Measurements from ENCODE around the gene NCKAP5L. TPM values are rescaled to one million over a fixed set of nuclear protein-coding genes. Genes with fewer than 3 reads are reported as not detected.
"Not testable (repeated sequence)": the region's sequence is repeated elsewhere in the genome, so short reads cannot be mapped to it uniquely, and the experiment has no call there.

The NCKAP5L gene
- total RNA-seq, 1 experiment from 2014 or later: 20.9 TPM

- Histone ChIP-seq H2AFZ (no peak overlapping the region), H4K20me1 (ENCODE audit: insufficient read depth) (no peaks in the 10 kb centered on the region), H3K4me1 (replicated peaks; ENCODE audit: insufficient read depth) (peaks cover 16% of the 10 kb centered on the region), H3K9me3 (ENCODE audit: insufficient read depth, low read depth) (no peaks in the 10 kb centered on the region), H3K27me3 (ENCODE audit: insufficient read depth, low read depth) (no peaks in the 10 kb centered on the region), H3K4me3 (no peak overlapping the region), H3K36me3 (ENCODE audit: low read depth) (no peaks in the 10 kb centered on the region), H3K9me2 (ENCODE audit: insufficient read depth) (no peaks in the 10 kb centered on the region), H3K4me2 (no peak overlapping the region), H3F3A (ENCODE audit: insufficient read depth, low read depth) (peaks cover 10% of the 10 kb centered on the region; the same call in 1 of the 2 replicates), H3K79me2 (ENCODE audit: low read depth) (no peaks in the 10 kb centered on the region), H3K27ac (no peak overlapping the region)
- no peak for DNase-seq
- intact Hi-C loops (cut with micrococcal nuclease; ENCODE audit: unreplicated experiment): no loop called here
- BruUV-seq (replicated peaks): no TSS peak
- POLR2A ChIA-PET (ENCODE audit: unreplicated experiment): no interaction called here
- CTCF ChIA-PET: no interaction called here
- no peak for TF ChIP-seq EZH2 (IDR thresholded peaks at IDR 0.05; ENCODE audit: low read depth)
- TF ChIP-seq, protein P1, sequence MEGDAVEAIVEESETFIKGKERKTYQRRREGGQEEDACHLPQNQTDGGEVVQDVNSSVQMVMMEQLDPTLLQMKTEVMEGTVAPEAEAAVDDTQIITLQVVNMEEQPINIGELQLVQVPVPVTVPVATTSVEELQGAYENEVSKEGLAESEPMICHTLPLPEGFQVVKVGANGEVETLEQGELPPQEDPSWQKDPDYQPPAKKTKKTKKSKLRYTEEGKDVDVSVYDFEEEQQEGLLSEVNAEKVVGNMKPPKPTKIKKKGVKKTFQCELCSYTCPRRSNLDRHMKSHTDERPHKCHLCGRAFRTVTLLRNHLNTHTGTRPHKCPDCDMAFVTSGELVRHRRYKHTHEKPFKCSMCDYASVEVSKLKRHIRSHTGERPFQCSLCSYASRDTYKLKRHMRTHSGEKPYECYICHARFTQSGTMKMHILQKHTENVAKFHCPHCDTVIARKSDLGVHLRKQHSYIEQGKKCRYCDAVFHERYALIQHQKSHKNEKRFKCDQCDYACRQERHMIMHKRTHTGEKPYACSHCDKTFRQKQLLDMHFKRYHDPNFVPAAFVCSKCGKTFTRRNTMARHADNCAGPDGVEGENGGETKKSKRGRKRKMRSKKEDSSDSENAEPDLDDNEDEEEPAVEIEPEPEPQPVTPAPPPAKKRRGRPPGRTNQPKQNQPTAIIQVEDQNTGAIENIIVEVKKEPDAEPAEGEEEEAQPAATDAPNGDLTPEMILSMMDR (conservative IDR thresholded peaks at IDR 0.05): no peak
These were observed 45.2 kb upstream of the NCKAP5L start for GRCh38 chr12:49873361-49873934.

- TF ChIP-seq, protein P1 (conservative IDR thresholded peaks at IDR 0.05): no peak
- TF ChIP-seq EZH2 (IDR thresholded peaks at IDR 0.05; ENCODE audit: low read depth): no peak
- Histone ChIP-seq H3K4me3 (no peak overlapping the region), H3K4me2 (no peak overlapping the region), H3F3A (ENCODE audit: insufficient read depth, low read depth) (peaks cover 13% of the 10 kb centered on the region; the same call in 1 of the 2 replicates), H3K9me2 (ENCODE audit: insufficient read depth) (no peaks in the 10 kb centered on the region), H3K27me3 (ENCODE audit: insufficient read depth, low read depth) (no peaks in the 10 kb centered on the region), H3K79me2 (ENCODE audit: low read depth) (no peaks in the 10 kb centered on the region), H3K27ac (no peak overlapping the region), H3K36me3 (ENCODE audit: low read depth) (no peaks in the 10 kb centered on the region), H3K9me3 (ENCODE audit: insufficient read depth, low read depth) (no peaks in the 10 kb centered on the region), H2AFZ (no peak overlapping the region), H3K4me1 (replicated peaks; ENCODE audit: insufficient read depth) (peaks cover 23% of the 10 kb centered on the region), H4K20me1 (ENCODE audit: insufficient read depth) (no peaks in the 10 kb centered on the region)
- DNase-seq: no peak
- CTCF ChIA-PET: interaction anchor here (0.6 kb wide), 1 partner anchor 90 kb away, joined by 3 read pairs; no protein-coding TSS in a partner anchor
- no TSS peak for BruUV-seq (replicated peaks)
- intact Hi-C loops (cut with micrococcal nuclease; ENCODE audit: unreplicated experiment): no loop called here
- POLR2A ChIA-PET (ENCODE audit: unreplicated experiment): no interaction called here
These were observed 44.6 kb upstream of the NCKAP5L start for GRCh38 chr12:49872781-49873181.

GRCh38 chr12:49872381-49872780 lies 44.2 kb upstream of the NCKAP5L start:
- no TSS peak for BruUV-seq (replicated peaks)
- Histone ChIP-seq H4K20me1 (ENCODE audit: insufficient read depth) (no peaks in the 10 kb centered on the region), H3K9me2 (ENCODE audit: insufficient read depth) (no peaks in the 10 kb centered on the region), H3K4me2 (no peak overlapping the region), H3K27me3 (ENCODE audit: insufficient read depth, low read depth) (no peaks in the 10 kb centered on the region), H3K9me3 (ENCODE audit: insufficient read depth, low read depth) (no peaks in the 10 kb centered on the region), H3F3A (ENCODE audit: insufficient read depth, low read depth) (peaks cover 9% of the 10 kb centered on the region; the same call in 1 of the 2 replicates), H3K27ac (no peak overlapping the region), H3K36me3 (ENCODE audit: low read depth) (no peaks in the 10 kb centered on the region), H2AFZ (no peak overlapping the region), H3K4me1 (replicated peaks; ENCODE audit: insufficient read depth) (peaks cover 27% of the 10 kb centered on the region), H3K79me2 (ENCODE audit: low read depth) (no peaks in the 10 kb centered on the region), H3K4me3 (no peak overlapping the region)
- ChIA-PET CTCF (interaction anchor here (0.6 kb wide), 1 partner anchor 91 kb away, joined by 3 read pairs; no protein-coding TSS in a partner anchor), POLR2A (ENCODE audit: unreplicated experiment) (no interaction called here)
- no peak for TF ChIP-seq EZH2 (IDR thresholded peaks at IDR 0.05; ENCODE audit: low read depth)
- TF ChIP-seq, protein P1 (conservative IDR thresholded peaks at IDR 0.05): no peak
- intact Hi-C loops (cut with micrococcal nuclease; ENCODE audit: unreplicated experiment): no loop called here
- DNase-seq: no peak

DNA sequence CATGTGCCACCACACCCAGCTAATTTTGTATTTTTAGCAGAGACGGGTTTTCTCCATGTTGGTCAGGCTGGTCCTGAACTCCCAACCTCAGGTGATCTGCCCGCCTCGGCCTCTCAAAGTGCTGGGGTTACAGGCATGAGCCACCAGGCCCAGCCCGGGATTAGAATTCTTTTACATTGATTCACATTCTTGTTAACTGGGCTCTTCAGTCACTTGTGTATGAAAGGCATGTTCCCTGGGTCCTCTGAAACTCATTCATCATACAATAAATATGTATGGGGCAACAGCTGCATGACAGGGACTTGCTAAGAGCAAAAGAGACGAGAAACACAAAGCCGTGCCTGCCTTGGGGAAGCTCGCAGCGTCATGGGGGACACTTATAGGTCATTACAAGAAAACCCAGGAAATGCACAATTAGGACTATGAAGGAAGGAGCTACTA lies 43.6 kb upstream of the NCKAP5L start:
- H3K9me2 ChIP-seq (ENCODE audit: insufficient read depth); POLR2A ChIA-PET (ENCODE audit: unreplicated experiment); H3K4me3 ChIP-seq; intact Hi-C loops (cut with micrococcal nuclease; ENCODE audit: unreplicated experiment); H2AFZ ChIP-seq; H3K27ac ChIP-seq; H3K36me3 ChIP-seq (ENCODE audit: low read depth); H4K20me1 ChIP-seq (ENCODE audit: insufficient read depth); H3K79me2 ChIP-seq (ENCODE audit: low read depth); DNase-seq; BruUV-seq (replicated peaks); H3F3A ChIP-seq (ENCODE audit: insufficient read depth, low read depth); H3K27me3 ChIP-seq (ENCODE audit: insufficient read depth, low read depth); H3K9me3 ChIP-seq (ENCODE audit: insufficient read depth, low read depth); H3K4me2 ChIP-seq: not testable (repeated sequence)
- CTCF ChIA-PET: interaction anchor here (0.6 kb wide), 1 partner anchor 91 kb away, joined by 3 read pairs; no protein-coding TSS in a partner anchor
- peaks cover 30% of the 10 kb centered on the region for H3K4me1 ChIP-seq (replicated peaks; ENCODE audit: insufficient read depth)
